Activated CD4-positive, alpha-beta T cell treated with anti-CD3 and anti-CD28 coated beads, Interleukin-2, amount 10 ng/mL, durations not matched to agents 7 days and 5 days (primary cell): ENCODE data around the gene PCDHB16. TPM values are rescaled to one million over a fixed set of nuclear protein-coding genes. Genes with fewer than 3 reads are reported as not detected.
A peak's percentile ranks its signal among the peaks of the same experiment; 100 is the strongest.
"Not testable (repeated sequence)": the region's sequence is repeated elsewhere in the genome, so short reads cannot be mapped to it uniquely, and the experiment has no call there.

Experiments
- CTCF ChIA-PET: fragments of 350-600 bp; sonication (Branson Sonifier 250); formaldehyde crosslinking; loops from one replicate; lab custom pipeline; 2021; ENCODE audit warnings: antibody characterized with exemption; lab: Charles Lee
- POLR2A ChIA-PET: fragments of 350-600 bp; sonication (Branson Sonifier 250); formaldehyde crosslinking; loops from one replicate; lab custom pipeline; 2021; ENCODE audit warnings: antibody characterized with exemption; lab: Charles Lee
- DNase-seq: peaks from one replicate; pipeline ENCODE4 v3.0.0-alpha.2; 2020
- H3K27ac Mint-ChIP-seq: one replicate; pipeline ENCODE4 v1.8.0; 2021; ENCODE audit warnings: mild to moderate bottlenecking, moderate library complexity, mixed read lengths
- H3K27me3 Mint-ChIP-seq: one replicate; pipeline ENCODE4 v1.8.0; 2021; ENCODE audit warnings: mixed read lengths
- H3K36me3 Mint-ChIP-seq: one replicate; pipeline ENCODE4 v1.8.0; 2021; ENCODE audit warnings: low read depth, mixed read lengths
- H3K4me1 Mint-ChIP-seq: one replicate; pipeline ENCODE4 v1.8.0; 2021; ENCODE audit warnings: mixed read lengths
- H3K4me3 Mint-ChIP-seq: one replicate; pipeline ENCODE4 v1.8.0; 2021; ENCODE audit warnings: mild to moderate bottlenecking, moderate library complexity, mixed read lengths
- H3K9me3 Mint-ChIP-seq: one replicate; pipeline ENCODE4 v1.8.0; 2021; ENCODE audit warnings: mixed read lengths
- total RNA-seq, 2 experiments: library from RNA; stranded (reverse); gene quantifications; one replicate each; pipeline ENCODE4 v1.2.3, GENCODE V29; 2021

Gene PCDHB16
- total RNA-seq = not detected

- H3K27me3 Mint-ChIP-seq = peaks cover 6% of the 10 kb centered on the region
- DNase-seq = no peak
Observed at GRCh38 chr5:141182248-141182647, at the start of gene PCDHB16. TSS of gene PCDHB16 (plus strand) at chr5:141182387. CDS start at chr5:141182560, 173 bp downstream.

GRCh38 chr5:141135030-141135717 is 47.0 kb upstream of the PCDHB16 start, which contains the start of gene PCDHB5:
TSS of gene PCDHB5 (plus strand) at chr5:141135206. CDS start at chr5:141135435, 229 bp downstream.
- no peak for DNase-seq
- Mint-ChIP-seq H3K4me3 (no peak within 1 kb of the TSS), H3K27ac (no peak within 1 kb of the TSS), H3K4me1 (peaks cover 2% of the 10 kb centered on the region), H3K36me3 (peaks cover 2% of the 10 kb centered on the region), H3K9me3 (peaks cover 28% of the 10 kb centered on the region), H3K27me3 (peaks cover 9% of the 10 kb centered on the region)
- ChIA-PET CTCF (no interaction called here), POLR2A (no interaction called here)

More at GRCh38 chr5:141182248-141182647, at the start of gene PCDHB16:
- POLR2A ChIA-PET = no interaction called here
- CTCF ChIA-PET = interaction anchor here (1.3 kb wide), 1 partner anchor 239 kb away, joined by 4 read pairs; the partner anchor contains the start of gene PCDHGA11
- H3K36me3 Mint-ChIP-seq = peaks cover 5% of the 10 kb centered on the region
- H3K4me1 Mint-ChIP-seq = no peaks in the 10 kb centered on the region
- no peak within 1 kb of the TSS for H3K4me3 Mint-ChIP-seq
- peak within 1 kb of the TSS; percentile 31 for H3K27ac Mint-ChIP-seq
- peaks cover 22% of the 10 kb centered on the region for H3K9me3 Mint-ChIP-seq

- peaks cover 28% of the 10 kb centered on the region for H3K9me3 Mint-ChIP-seq
- DNase-seq = no peak
- H3K4me3 Mint-ChIP-seq = no peak overlapping the region
- peaks cover 7% of the 10 kb centered on the region for H3K27me3 Mint-ChIP-seq
- H3K4me1 Mint-ChIP-seq = peaks cover 2% of the 10 kb centered on the region
- ChIA-PET POLR2A (no interaction called here), CTCF (no interaction called here)
- H3K36me3 Mint-ChIP-seq = peaks cover 2% of the 10 kb centered on the region
- no peak overlapping the region for H3K27ac Mint-ChIP-seq
Observed at GRCh38 chr5:141135718-141136266, 46.4 kb upstream of the PCDHB16 start.

GRCh38 chr5:141137346-141137745 is 44.8 kb upstream of the PCDHB16 start:
- H3K4me3 Mint-ChIP-seq, H3K4me1 Mint-ChIP-seq, DNase-seq, H3K27ac Mint-ChIP-seq, H3K27me3 Mint-ChIP-seq, H3K36me3 Mint-ChIP-seq, POLR2A ChIA-PET, CTCF ChIA-PET: not testable (repeated sequence)
- peaks cover 28% of the 10 kb centered on the region for H3K9me3 Mint-ChIP-seq

- ChIA-PET CTCF (interaction anchor here (1.2 kb wide), 1 partner anchor 27 kb away, joined by 3 read pairs; the partner anchor contains the start of gene PCDHB8), POLR2A (no interaction called here)
- peaks cover 3% of the 10 kb centered on the region for H3K4me1 Mint-ChIP-seq
- H3K27me3 Mint-ChIP-seq = peaks cover 16% of the 10 kb centered on the region
- no peak within 1 kb of the TSS for H3K27ac Mint-ChIP-seq
- peaks cover 4% of the 10 kb centered on the region for H3K36me3 Mint-ChIP-seq
- H3K9me3 Mint-ChIP-seq = peaks cover 14% of the 10 kb centered on the region
- H3K4me3 Mint-ChIP-seq = peak within 1 kb of the TSS; percentile 35
- no peak for DNase-seq
Observed at GRCh38 chr5:141149812-141150211, 32.4 kb upstream of the PCDHB16 start, which contains the start of gene PCDHB6. TSS of gene PCDHB6 (plus strand) at chr5:141150057. CDS start at chr5:141150258, 201 bp downstream.

- H3K36me3 Mint-ChIP-seq = peaks cover 4% of the 10 kb centered on the region
- peaks cover 16% of the 10 kb centered on the region for H3K27me3 Mint-ChIP-seq
- no peak for DNase-seq
- ChIA-PET POLR2A (no interaction called here), CTCF (interaction anchor here (1.2 kb wide), 1 partner anchor 27 kb away, joined by 3 read pairs; the partner anchor contains the start of gene PCDHB8)
- peak overlapping the region; percentile 35 for H3K4me3 Mint-ChIP-seq
- peaks cover 14% of the 10 kb centered on the region for H3K9me3 Mint-ChIP-seq
- H3K4me1 Mint-ChIP-seq = peaks cover 3% of the 10 kb centered on the region
- no peak overlapping the region for H3K27ac Mint-ChIP-seq
Observed at GRCh38 chr5:141150224-141150992, 31.8 kb upstream of the PCDHB16 start.

GRCh38 chr5:141150993-141151325 is 31.2 kb upstream of the PCDHB16 start:
- CTCF ChIA-PET = no interaction called here

GRCh38 chr5:141151632-141152031 is 30.6 kb upstream of the PCDHB16 start:
- H3K4me3 Mint-ChIP-seq, POLR2A ChIA-PET, H3K36me3 Mint-ChIP-seq, H3K4me1 Mint-ChIP-seq, DNase-seq, CTCF ChIA-PET: not testable (repeated sequence)
- Mint-ChIP-seq H3K27ac (peak overlapping the region; percentile 38), H3K9me3 (peaks cover 21% of the 10 kb centered on the region), H3K27me3 (peaks cover 16% of the 10 kb centered on the region)

More at GRCh38 chr5:141150993-141151325, 31.2 kb upstream of the PCDHB16 start:
- H3K27ac Mint-ChIP-seq = no peak overlapping the region
- DNase-seq = no peak
- H3K4me1 Mint-ChIP-seq = peaks cover 3% of the 10 kb centered on the region
- peaks cover 4% of the 10 kb centered on the region for H3K36me3 Mint-ChIP-seq
- H3K27me3 Mint-ChIP-seq = peaks cover 16% of the 10 kb centered on the region
- H3K4me3 Mint-ChIP-seq = no peak overlapping the region
- peaks cover 14% of the 10 kb centered on the region for H3K9me3 Mint-ChIP-seq
- POLR2A ChIA-PET = no interaction called here

- H3K27me3 Mint-ChIP-seq = peaks cover 16% of the 10 kb centered on the region
- H3K4me3 Mint-ChIP-seq, CTCF ChIA-PET, H3K4me1 Mint-ChIP-seq, DNase-seq, H3K36me3 Mint-ChIP-seq, POLR2A ChIA-PET: not testable (repeated sequence)
- peak overlapping the region; percentile 33 for H3K27ac Mint-ChIP-seq
- H3K9me3 Mint-ChIP-seq = peaks cover 25% of the 10 kb centered on the region
Observed at GRCh38 chr5:141152096-141152495, 30.1 kb upstream of the PCDHB16 start.

- DNase-seq = no peak
- peaks cover 11% of the 10 kb centered on the region for H3K27me3 Mint-ChIP-seq
- H3K36me3 Mint-ChIP-seq = peaks cover 3% of the 10 kb centered on the region
- no peak overlapping the region for H3K27ac Mint-ChIP-seq
- POLR2A ChIA-PET = no interaction called here
- H3K4me1 Mint-ChIP-seq = no peaks in the 10 kb centered on the region
- CTCF ChIA-PET = interaction anchor here (0.6 kb wide), 1 partner anchor 66 kb away, joined by 3 read pairs; no protein-coding TSS in a partner anchor
- H3K9me3 Mint-ChIP-seq = peaks cover 22% of the 10 kb centered on the region
- no peak overlapping the region for H3K4me3 Mint-ChIP-seq
Observed at GRCh38 chr5:141155540-141156374, 26.4 kb upstream of the PCDHB16 start.

GRCh38 chr5:141157356-141157755 is 24.8 kb upstream of the PCDHB16 start:
- POLR2A ChIA-PET, DNase-seq, H3K36me3 Mint-ChIP-seq, CTCF ChIA-PET, H3K27ac Mint-ChIP-seq, H3K27me3 Mint-ChIP-seq, H3K4me1 Mint-ChIP-seq, H3K4me3 Mint-ChIP-seq: not testable (repeated sequence)
- H3K9me3 Mint-ChIP-seq = peaks cover 16% of the 10 kb centered on the region

- peaks cover 16% of the 10 kb centered on the region for H3K9me3 Mint-ChIP-seq
Observed at GRCh38 chr5:141157901-141158300, 24.3 kb upstream of the PCDHB16 start.

More at GRCh38 chr5:141157901-141158300, 24.3 kb upstream of the PCDHB16 start:
- POLR2A ChIA-PET, DNase-seq, H3K4me1 Mint-ChIP-seq, H3K27ac Mint-ChIP-seq, H3K36me3 Mint-ChIP-seq, H3K27me3 Mint-ChIP-seq, H3K4me3 Mint-ChIP-seq, CTCF ChIA-PET: not testable (repeated sequence)
